ENCODE measurements around the gene NANOS2.

NANOS2 gene

DNA sequence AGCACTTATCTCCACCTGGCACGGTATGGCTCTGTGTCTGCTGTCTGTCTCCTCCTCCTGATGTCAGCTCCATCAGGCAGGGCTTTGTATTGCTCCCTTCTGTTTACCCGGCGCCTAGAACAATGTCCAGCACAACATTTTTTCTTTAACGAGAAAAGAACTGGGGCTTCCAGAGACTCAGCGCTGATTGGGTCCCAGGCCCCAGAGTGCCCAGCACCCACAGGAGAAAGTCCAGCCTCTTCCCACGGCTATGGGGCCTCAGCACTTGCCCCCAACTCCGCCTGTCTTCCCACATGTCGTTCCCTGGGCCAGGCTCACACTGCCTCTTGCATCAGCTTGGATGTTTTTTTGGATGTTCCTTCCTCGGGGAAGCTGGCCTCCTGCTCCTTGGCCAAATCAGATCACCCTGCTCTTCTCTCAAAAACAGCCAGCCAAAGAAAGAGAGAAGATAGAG lies 19.0 kb downstream of the NANOS2 start:
- DNase-seq (ENCODE audit: low spot score), result no peak

DNA sequence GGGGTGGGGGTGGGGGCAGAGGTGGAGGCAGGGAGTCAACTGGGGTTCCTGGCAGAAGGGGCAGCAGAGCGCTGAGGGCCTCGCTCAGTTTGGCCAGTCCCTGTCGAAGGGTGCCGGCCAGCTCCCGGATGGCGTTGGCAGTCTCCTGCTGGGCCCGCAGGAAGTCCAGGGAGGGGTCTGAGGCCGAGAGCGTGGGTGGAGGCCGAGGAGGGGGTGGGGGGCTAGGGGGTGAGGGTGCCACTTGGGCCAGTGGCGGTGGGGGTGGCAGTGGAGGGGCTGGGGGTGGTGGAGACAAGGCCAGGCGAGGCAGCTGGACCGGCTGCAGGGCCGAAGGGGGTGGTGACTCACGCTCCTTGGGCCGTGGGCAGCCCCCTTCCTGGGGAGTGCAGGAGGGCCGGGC lies 23.7 kb downstream of the NANOS2 start:
- no peak for DNase-seq (ENCODE audit: low spot score)

DNA sequence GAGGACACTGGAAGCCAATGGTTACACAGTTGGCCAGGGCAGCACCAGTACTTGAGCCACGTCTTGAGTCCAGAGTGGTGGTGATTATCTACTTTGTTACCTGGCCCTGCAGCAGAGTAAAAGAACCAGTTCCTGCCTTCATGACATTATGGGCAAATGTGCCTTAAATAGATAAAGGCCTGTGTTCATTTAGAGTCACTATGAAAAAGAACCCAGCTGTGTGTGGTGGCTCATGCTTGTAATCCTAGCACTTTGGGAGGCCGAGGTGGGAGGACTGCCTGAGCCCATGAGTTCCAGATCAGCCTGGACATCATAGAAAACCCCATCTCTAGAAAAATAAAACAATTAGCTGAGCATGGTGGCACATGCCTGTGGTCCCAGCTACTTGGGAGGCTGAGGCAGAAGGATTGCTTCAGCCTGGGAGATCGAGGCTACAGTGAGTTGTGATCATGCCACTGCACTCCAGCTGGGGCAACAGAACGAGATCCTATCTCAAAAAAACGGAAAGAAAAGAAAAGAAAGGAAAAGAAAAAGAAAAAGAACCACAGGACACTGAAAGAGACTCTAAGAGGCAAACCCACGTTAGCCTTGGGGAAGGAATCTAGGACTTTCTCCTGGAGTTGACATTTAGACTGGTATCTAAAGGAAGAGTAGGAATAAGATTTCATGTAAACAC lies 25.2 kb downstream of the NANOS2 start:
- no peak for DNase-seq (ENCODE audit: low spot score)

DNA sequence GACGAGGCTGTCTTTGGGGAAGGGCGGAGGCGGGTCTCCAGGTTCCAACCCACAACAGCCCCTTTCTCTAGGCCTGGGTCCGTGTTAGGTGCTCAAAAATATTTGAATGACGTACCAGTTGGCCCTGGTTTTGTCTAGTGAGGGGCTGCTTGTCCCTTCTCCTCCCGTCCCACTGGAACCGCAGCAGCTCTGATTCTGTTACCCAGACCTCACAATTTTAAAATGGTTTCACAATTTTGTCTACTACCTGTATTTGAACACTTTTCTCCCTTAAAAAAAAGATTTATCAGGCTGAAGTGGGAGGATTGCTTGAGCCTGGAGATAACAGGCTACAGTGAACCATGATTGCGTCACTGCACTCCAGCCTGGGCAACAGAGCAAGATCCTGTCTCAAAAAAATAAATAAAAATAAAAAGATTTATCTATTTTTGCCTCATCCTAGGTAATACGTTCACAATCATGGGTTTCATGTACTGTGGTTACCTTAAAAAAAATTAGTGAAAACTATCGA lies 27.3 kb downstream of the NANOS2 start:
- no peak for DNase-seq (ENCODE audit: low spot score)

DNA sequence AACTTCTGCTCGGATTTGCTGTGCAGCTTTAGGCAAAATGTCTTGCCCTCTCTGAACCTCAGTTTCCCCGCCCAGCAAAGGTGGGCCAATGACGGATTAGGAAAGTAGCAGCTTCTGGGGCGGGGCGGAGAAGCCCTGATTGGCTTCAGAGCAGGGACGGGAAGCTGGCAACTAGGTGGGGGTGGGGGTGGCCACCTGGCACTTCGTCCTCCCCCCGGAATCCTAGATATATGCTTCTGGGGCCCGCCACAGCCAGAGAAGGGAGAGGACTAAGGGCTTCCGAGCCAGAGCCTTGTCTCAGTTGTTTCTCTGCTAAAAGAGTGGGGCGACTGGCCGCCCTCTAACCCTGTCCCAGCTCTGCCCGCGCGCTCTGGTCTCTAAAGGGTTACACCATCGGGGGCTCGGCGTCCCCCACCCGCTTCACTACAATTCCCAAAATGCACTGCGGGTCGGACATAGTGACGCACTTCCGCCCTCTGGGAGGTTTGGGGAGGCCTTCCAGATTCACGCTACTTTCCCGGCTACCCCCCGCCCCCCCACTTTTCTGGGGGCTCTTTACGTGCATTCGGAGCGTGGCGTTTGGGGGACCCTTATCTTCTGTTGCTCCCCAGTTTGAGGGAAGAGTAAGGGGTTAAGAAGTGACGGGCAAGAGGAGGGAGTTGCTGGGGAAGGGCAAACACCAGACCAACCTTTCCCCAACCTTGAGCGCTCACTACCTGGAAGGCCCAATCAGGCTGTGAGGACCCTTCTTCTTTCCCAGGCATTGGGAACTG lies 28.0 kb downstream of the NANOS2 start:
- peak; percentile 92 for DNase-seq (ENCODE audit: low spot score)

DNA sequence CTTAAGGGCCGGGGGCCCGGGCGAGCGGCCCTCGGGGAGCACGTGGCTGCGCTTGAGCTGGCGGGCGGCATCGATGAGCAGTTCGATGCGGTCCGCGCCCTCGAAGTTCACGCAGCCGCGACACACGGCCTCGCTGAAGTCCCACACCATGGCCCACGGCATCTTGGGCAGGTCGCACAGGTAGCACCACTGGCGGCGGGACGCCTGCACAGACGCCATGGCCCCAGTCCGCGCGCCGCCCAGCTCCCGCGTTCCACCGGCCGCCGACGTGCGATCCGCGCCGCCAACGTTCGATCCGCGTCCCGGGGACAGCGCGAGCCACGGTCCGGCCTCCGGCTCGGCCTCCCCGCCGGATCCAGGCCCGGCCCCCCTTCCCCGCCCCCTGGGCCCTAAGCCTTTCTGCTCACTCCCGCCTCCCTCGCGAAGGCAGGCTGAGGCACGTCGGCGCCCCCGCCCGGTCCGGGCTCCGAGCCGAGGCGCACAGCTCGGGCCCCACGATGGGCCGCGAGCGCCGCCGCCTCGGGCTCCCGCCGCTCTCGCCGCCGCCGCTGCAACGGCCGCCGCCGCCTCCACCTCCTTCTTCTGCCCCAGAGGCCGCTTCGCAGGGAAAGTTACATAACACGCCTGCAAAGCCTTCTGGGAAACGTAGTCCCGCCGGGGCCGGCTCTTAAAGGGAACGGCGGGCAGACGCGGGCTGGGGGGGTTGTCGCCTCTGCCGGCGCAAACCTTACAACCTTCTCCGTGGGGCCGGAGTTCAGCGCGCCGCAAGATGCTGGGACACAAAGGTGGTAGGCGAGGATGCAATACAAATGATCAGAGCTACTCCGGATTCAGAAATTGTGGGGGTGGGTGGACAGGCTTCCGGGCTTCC lies 28.8 kb downstream of the NANOS2 start, which contains the start of gene IRF2BP1:
Gene IRF2BP1 (minus strand): TSS at position 586 of the 871 bp plus-strand sequence. CDS start 367 bp downstream, at position 219.
- DNase-seq (ENCODE audit: low spot score), result peak; percentile 86

DNA sequence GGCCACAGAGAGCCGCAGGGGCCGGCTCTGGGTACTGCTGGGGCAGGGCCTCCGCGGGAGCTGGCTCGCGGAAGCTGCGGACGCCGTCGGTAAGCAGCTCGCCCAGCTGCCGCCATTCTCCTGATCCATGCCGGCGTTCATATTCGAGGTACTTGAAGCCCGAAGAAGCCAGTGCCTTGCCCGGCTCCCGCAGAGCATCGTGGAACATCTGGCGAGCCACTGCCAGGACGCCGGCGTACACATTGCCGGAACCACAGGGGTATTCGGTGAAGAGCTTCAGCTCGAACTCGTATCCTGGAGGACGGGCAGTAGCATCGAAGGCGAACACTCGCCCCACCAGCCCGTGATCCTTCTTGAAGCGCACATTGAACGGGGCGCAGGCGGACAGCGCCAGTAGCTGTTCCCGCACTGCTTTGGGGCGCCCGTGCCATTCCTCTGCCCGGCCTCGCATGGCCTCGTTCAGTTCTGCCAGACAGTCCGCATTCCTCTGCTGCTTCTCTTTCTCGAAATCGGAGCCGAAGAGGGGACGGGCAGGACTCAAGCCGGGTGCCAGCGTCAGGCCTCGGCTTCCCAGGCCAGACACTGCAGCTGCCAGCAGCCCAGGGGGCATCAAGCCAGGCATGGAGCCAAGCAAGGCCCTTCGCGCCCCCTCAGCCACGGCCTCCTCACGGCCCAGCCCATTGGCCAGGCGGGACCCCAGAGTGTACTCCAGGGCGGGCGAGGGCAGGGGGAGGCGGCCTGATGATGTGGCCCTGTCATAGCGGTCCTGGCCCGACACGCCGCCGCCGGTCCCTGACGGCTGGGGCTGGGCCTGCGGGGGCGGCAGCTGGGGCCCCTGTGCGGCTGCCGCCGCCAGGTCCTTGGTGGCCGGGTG lies 29.7 kb downstream of the NANOS2 start:
- DNase-seq (ENCODE audit: low spot score), result no peak

DNA sequence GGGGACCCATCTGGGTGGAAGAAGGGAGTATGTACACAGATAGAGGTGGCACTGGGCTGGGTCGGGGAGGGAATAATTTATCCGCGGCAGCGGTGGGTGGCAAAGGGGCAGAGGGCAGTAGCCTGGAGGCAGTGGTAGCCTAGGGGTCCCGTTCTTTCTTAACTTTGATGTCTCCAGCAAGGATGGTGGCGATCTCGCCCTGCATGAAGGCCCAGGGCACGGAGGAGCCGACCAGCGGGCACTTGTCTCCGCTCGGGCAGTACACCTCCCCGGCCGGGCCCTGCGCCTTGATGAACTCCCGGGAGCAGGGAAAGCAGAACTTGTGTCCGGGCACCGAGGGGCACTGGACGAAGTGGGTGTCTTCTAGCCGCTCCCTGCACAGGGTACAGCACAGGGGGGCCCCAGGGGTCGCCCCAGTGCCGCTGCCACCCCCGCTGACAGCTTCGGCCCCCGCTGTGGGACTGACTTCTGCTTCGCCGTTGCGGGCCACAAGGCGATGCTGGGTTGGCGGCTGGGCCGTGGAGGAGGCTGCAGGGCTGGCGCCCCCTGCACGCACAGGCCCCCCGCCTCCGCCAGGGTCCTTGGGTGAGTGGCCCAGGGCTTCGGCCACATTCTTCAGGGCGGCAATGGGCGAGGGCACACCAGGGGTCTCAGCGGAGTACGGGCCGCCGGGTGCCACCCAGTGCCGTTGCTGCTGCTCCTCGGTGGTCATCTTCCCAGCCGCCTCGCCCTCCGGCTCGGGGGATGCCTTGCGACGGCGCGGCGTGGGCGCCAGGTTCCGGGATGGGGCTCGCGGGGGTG lies 30.5 kb downstream of the NANOS2 start:
- no peak for DNase-seq (ENCODE audit: low spot score)

DNA sequence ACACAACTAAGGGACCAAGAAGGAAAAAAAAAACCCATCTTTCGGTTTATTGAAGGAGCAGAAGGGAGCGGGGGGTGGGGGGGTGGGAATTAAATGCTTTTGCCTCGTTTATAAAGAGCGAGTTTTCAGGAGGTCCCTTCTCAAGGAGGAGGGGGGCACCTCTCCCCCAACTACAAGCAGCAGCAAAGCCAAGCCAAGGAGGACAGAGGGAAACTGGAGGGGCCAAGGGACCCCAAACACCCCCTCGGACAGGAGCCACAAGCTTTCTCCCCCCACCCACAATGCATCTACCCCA lies 31.0 kb downstream of the NANOS2 start:
- DNase-seq (ENCODE audit: low spot score), result no peak

DNA sequence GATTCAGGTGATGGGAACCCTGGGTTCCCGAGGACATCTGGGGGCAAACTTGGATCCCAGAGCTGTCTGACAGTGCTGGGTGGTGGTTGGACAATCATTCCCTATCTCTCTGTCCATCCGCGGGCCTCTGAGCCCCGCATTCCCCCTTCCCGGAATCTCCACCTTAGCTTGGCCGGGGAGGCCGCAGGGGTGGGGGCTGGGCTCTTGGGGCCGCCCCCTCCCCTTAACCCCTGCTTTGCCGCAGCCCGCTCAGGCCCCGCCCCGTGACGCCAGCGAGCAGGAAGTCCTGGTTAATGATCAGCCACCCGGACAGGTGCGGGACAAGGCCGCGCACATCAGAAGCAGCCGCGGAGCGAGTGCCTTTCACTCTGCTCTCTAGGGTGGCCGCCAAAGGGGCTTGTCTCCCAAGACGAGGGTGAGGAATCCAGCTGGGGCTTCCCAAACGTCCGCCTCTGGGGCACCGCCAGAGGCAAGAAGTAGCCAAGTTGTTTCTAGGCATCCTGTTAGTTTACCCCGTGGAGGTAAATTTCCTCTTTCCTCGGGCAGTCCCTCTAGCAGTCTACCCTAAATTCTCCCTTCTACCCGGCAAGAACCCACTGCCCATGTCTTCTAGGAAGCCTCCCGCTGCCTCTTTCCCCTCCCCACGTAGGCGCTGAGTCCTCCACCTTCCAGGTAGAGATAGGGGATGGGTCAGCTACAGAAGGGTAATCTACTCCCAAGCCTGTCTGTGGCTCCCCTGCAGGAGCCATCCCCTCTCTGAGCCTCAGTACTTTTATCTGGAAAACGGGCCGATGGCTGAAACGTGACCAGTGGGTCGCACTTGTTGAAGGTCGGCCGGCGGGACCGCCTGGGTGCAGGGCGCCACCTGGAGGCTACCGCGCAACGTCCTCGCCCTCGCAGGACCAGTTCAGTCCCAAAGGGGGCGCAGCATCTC lies 31.7 kb downstream of the NANOS2 start:
- DNase-seq (ENCODE audit: low spot score), result peak; percentile 82

DNA sequence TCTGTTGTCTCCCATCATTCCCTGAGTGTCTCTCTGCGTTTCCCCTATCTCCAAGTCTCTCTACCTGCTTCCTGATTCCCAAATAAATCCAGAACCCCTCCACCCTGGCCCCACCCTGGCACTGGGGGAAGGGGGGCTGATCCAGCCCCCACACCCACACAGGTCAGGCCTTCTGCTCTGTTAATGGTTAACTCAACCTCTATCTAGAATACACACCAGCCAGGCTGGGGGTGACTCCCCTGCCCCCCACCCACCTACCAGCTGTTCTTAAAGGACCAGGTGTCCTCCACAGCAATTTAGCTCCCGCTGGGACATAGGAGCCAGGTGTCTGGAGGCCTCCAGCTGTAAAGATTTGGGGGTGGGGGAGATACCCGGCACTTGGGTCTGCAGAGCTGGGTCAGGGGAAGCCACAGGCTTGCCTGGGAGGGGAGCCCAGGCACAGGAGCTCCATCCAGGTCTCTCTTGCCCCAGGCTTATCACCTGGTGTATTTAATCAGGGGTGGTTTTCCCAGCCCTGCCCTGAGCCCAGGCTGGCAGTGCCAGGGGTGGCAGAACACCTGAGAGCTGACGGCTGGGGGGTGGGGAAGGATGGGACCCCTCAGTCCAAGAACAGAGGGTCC lies 32.6 kb downstream of the NANOS2 start:
- no peak for DNase-seq (ENCODE audit: low spot score)

DNA sequence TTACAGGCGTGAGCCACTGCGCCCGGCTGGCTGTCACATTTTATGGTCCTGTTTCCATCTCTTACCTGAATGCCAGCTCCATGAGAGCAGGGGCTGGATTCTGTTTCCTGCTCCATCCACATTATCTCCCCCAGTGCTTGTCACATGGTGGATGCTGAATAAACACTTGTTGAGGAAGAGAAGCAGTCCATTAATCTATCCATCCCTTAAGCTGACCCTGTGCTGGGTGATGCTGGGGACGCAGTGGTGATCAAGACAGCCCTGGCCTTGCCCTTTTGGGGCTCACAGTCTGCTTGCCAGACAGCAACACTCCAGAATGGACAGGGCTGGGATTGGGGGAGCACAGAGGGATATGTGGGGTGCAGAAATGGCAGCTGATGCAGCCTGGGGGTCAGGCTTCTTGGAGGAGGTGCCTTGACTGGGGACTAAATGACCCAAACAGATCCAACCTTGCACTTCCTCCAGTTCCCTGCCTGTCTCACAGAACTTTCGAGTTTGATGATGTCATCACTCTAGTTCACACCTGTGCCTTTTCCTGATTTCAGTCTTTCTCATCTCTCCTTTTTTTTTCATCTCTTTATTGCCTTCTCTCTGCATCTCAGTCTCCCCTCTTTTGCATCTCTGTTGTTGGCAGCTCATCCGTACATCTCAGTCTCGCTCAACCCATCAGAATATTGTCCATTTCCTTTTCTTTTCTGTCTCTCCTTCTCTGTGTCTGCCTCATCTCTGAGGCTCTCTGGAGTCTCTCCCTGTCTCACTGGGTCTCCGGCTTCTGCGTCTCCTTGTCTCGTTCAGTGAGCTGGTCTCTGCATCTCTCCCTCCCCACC lies 33.3 kb downstream of the NANOS2 start:
- no peak for DNase-seq (ENCODE audit: low spot score)

DNA sequence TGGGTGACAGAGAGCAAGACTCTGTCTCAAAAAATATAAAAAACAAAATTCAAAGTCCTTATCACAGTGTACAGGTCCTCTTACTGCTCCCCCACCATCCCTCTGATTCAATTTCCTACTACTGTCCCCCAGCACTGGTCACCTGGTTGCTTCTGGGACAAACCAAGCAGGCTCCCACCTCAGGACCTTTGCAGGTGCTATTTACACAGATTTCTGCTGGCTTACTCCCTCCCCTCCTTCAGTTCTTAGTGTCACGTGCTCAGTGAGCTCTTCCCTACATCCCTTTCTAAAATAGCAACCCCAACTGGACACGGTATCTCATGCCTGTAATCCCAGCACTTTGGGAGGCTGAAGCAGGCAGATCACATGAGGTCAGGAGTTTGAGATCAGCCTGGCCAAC lies 34.6 kb downstream of the NANOS2 start:
- DNase-seq (ENCODE audit: low spot score), result no peak

DNA sequence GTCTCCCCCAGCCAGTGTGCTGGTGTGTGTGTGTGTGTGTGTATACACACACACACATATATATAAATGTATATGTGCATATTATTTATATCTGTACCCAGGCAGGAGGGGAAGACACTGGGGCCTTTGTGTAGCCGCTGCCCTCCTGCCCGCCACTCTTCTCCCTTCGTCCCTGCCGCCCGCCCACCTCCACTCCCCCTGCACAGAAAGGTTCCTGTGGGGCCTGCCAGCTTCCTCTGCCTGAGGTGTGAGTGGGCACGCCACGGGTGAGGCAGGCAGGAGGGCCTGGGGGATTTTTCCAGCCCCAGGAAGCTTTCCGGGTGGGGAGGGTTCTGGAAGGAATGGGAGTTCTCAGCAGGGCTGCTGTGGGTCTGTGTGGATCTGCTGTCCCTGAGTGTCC lies 35.5 kb downstream of the NANOS2 start:
- DNase-seq (ENCODE audit: low spot score), result no peak

DNA sequence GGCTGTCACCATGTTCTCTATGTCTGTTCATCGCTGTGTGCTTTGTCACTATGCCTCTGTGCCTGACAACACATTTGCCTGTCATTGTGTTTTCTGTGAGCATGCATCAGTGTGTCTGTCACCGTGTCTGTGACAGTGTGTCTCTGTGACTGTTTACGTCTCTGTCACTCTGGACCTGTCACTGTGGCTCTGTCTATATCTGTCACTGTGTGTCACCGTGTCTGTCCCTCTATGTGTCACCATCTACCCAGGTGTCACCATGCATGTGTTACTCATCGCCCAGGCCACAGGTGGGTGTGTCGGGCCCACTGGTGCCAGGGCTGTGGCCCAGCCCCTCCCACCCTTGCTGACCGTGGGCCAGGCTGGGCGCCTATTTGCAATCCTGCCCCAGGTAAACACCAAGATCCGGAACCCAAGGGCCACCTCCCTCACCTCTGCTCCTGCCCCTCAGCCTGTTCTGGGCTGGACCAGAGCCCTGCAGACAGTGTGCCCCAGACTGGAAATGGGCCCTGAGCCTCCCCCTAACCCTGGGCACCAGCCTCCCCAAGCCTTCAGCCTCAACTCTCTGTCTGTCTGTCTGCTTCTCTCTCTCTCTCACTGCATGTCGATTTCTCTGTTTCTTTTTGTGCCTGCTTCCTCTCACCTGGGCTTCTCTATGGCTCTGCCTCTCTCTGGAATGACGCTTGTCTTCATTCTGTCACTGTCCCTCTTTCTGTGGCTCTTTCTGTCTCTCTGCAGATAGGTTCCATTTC lies 36.4 kb downstream of the NANOS2 start:
- no peak for DNase-seq (ENCODE audit: low spot score)

DNA sequence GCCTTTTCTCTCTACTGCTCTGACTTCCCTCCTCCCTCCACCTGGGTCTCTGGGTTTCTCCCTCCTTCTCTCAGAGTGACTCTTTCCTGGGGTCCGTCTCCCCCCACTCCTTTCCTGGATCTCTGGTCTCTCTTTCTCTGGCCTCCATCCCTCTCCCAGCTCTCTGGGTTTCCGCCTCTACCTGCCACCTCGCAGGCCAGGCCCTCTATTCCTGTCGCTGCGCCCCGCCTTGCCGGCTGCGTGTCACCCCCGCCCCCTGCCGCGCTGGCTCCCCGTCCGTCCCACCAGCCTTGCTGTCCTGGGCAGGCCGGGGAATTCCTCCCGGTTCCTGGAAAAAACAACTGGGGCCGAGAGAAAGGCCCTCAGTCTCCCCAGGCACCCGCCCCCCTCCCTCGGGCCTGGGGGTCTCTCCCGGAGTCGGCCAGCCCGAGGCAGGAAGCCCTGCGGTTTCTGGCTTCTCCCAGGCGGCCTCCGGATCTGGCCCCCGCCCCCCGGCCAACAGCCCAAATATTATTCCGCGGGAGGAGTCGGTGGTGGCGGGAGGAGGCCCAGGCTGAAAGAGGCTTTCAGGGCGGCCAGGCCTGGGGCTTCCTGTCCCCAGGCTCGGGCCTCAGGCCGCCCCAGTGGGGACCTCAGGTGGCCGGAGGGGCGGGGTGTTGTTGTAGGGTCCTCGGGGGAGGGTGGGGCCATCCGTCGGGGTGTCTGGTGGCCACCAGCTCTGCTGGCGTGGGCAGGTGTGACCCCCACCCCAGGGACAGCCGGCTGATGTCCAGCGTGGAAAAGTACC lies 38.0 kb downstream of the NANOS2 start:
- DNase-seq (ENCODE audit: low spot score), result peak; percentile 63

DNA sequence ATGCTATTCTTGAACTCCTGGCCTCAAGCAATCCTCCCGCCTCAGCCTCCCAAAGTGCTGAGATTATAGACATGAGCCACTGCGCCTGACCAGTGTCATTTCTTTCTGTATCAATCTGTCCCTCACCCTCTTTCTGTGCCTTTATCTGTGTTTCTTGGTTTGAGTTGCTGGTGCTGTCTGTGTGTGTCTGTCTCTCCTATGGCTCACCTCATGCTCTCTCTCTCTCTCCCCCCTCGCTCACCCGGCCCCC lies 38.5 kb downstream of the NANOS2 start:
- no peak for DNase-seq (ENCODE audit: low spot score)
